HepG2 (cell line): ENCODE measurements around the gene PLN. TPM values are rescaled to one million over a fixed set of nuclear protein-coding genes. Genes with fewer than 3 reads are reported as not detected.

ENCODE experiments used
- CENPBD1 ChIP-seq: sonication (generic); formaldehyde crosslinking; IDR thresholded peaks from 2 replicates; pipeline ENCODE4 v1.8.0; 2022; ENCODE audit warnings: missing genetic modification reagents, low read depth, mild to moderate bottlenecking, borderline replicate concordance
- MEF2D ChIP-seq: sonication (generic); formaldehyde crosslinking; IDR thresholded peaks from 2 replicates; pipeline ENCODE4 v1.5.1; 2020; ENCODE audit warnings: mild to moderate bottlenecking, missing genetic modification reagents
- REST ChIP-seq, 2 experiments: IDR thresholded peaks; 2 replicates each; pipeline ENCODE4 v1.6.1; 2011 to 2012; ENCODE audit warnings: low read length in 2 of 2, borderline replicate concordance in 1 of 2, low read depth in 1 of 2, mild to moderate bottlenecking in 1 of 2, moderate library complexity in 1 of 2
- TAF15 ChIP-seq: fragments of 200-400 bp; formaldehyde crosslinking; IDR thresholded peaks from one replicate; pipeline ENCODE4 v1.6.1; 2018; ENCODE audit warnings: mild to moderate bottlenecking, low read depth, low read length; ENCODE audit not compliant: poor library complexity, severe bottlenecking
- THAP11 ChIP-seq: IDR thresholded peaks from 2 replicates; pipeline ENCODE4 v1.6.1; 2016; ENCODE audit warnings: missing biosample characterization, missing genetic modification reagents
- ZNF136 ChIP-seq: sonication (generic); formaldehyde crosslinking; IDR thresholded peaks from 2 replicates; pipeline ENCODE4 v1.8.1; 2022; ENCODE audit warnings: low read depth, mild to moderate bottlenecking, moderate library complexity, missing genetic modification reagents
- ZNF30 ChIP-seq: sonication (generic); formaldehyde crosslinking; IDR thresholded peaks from 2 replicates; pipeline ENCODE4 v1.5.0; 2020; ENCODE audit warnings: mild to moderate bottlenecking, missing genetic modification reagents
- ZNF564 ChIP-seq: sonication (generic); formaldehyde crosslinking; IDR thresholded peaks from 2 replicates; pipeline ENCODE4 v1.8.1; 2023; ENCODE audit warnings: mild to moderate bottlenecking, missing genetic modification reagents
- ZNF619 ChIP-seq: sonication (generic); formaldehyde crosslinking; IDR thresholded peaks from 2 replicates; pipeline ENCODE4 v1.4.0; 2020; ENCODE audit warnings: mild to moderate bottlenecking, missing genetic modification reagents
- ZNF660 ChIP-seq: sonication (generic); formaldehyde crosslinking; IDR thresholded peaks from 2 replicates; pipeline ENCODE4 v1.5.1; 2020; ENCODE audit warnings: mild to moderate bottlenecking, low read depth, missing genetic modification reagents, borderline replicate concordance
- ZNF747 ChIP-seq: sonication (generic); formaldehyde crosslinking; IDR thresholded peaks from 2 replicates; pipeline ENCODE4 v1.8.1; 2023; ENCODE audit warnings: missing genetic modification reagents, mild to moderate bottlenecking, borderline replicate concordance
- polyA plus RNA-seq, 8 experiments: library from polyadenylated mRNA; depleted of rRNA in 3 of 8; stranded (reverse) in 7 of 8; unstranded in 1 of 8; fragments of >200 nt; fragmentation: Illumina TruSeq in 4 of 8; extraction: Trizol in 4 of 8; gene quantifications; 2 replicates each; pipeline versions ENCODE4 v1.2.1 to v1.2.3, GENCODE V29; 2011 to 2016; ENCODE audit warnings: low read depth in 4 of 8, missing spikeins in 1 of 8, mixed read lengths in 1 of 8; ENCODE audit not compliant: insufficient read depth in 1 of 8
- total RNA-seq, 5 experiments: library from RNA; depleted of rRNA; stranded (reverse); fragments of >200 nt; fragmentation: Illumina TruSeq; extraction: Trizol; gene quantifications; 2 replicates each; pipeline ENCODE4 v1.2.3, GENCODE V29; 2016; ENCODE audit warnings: low read depth in 1 of 5

PLN gene
- total and polyA plus RNA-seq, 2 of the 13 experiments (the other 11 are each of a cell fraction or from before 2014, with no cell fraction given) = not detected

GRCh38 chr6:118594877-118595276 lies 46.8 kb downstream of the PLN start (continued):
- TF ChIP-seq REST (IDR thresholded peaks at IDR 0.05; ENCODE audit: borderline replicate concordance in 1 of 2, low read depth in 1 of 2, low read length in 2 of 2) (no peak), TAF15 (no peak), ZNF660 (no peak), CENPBD1 (CRISPR knock-in tag) (no peak), ZNF747 (no peak), ZNF30 (CRISPR knock-in tag) (no peak), MEF2D (CRISPR knock-in tag) (no peak), THAP11 (CRISPR knock-in tag) (no peak), ZNF136 (no peak), ZNF564 (CRISPR knock-in tag) (no peak), ZNF619 (CRISPR knock-in tag) (no peak)
